ENCODE results near the gene SPO11.

DNA sequence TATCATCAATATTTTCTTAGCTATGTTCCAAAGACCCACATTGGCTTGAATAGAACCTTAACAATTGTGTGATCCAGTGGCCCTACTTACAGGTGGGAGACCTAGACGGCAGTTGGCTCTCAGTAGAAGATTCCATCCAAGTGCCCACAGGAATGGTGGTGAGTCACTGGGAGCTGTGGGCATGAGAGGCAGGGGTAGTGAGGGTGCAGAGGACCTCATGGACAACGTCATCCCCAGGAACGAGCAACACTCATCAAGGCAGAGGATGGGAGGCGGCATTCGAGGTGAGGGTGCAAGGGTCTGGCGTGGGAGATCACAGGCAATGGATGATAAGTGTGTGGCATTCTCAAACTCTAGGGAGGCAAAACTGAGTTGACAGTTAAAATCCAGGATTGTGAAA, 17.5 kb upstream of the SPO11 start:
- TF ChIP-seq CTCF (IDR thresholded peaks at IDR 0.05) (no peak), ZFX (IDR thresholded peaks at IDR 0.05; ENCODE audit: borderline replicate concordance) (no peak)

All from 22Rv1 (cell line).